Amniotic stem cell (primary cell): Measurements from ENCODE around the gene MAGEC3.
"Not testable (repeated sequence)": the region's sequence is repeated elsewhere in the genome, so short reads cannot be mapped to it uniquely, and the experiment has no call there.

Experiments used
- DNase-seq: peaks from one replicate; lab custom pipeline; 2025; lab: John Stamatoyannopoulos, UW

The MAGEC3 gene

GRCh38 chrX:141838016-141838415, at the start of gene MAGEC3:
Gene MAGEC3, plus strand, starts transcription at chrX:141838316. Its CDS starts 0 bp downstream, at chrX:141838316.
- DNase-seq = no peak

- DNase-seq = no peak
These were observed 46.3 kb upstream of the MAGEC3 start for GRCh38 chrX:141791856-141792255.

- no peak for DNase-seq
These were observed 26.7 kb upstream of the MAGEC3 start for GRCh38 chrX:141811438-141811837.

GRCh38 chrX:141814213-141814857, 23.8 kb upstream of the MAGEC3 start:
- no peak for DNase-seq

- DNase-seq = no peak
These were observed 22.2 kb upstream of the MAGEC3 start for GRCh38 chrX:141815904-141816303.

- no peak for DNase-seq
These were observed 5.9 kb upstream of the MAGEC3 start for GRCh38 chrX:141832247-141832646.

GRCh38 chrX:141839856-141840255, 1.7 kb downstream of the MAGEC3 start:
- DNase-seq = no peak

- no peak for DNase-seq
These were observed 19.4 kb downstream of the MAGEC3 start for GRCh38 chrX:141857479-141857878.

GRCh38 chrX:141879616-141880015, 41.5 kb downstream of the MAGEC3 start:
- no peak for DNase-seq

- not testable (repeated sequence) for DNase-seq
These were observed 50.7 kb downstream of the MAGEC3 start for GRCh38 chrX:141888811-141889210.

GRCh38 chrX:141894733-141895132, 56.6 kb downstream of the MAGEC3 start:
- no peak for DNase-seq

- no peak for DNase-seq
These were observed 59.6 kb downstream of the MAGEC3 start for GRCh38 chrX:141897690-141898089.

- no peak for DNase-seq
These were observed 64.2 kb downstream of the MAGEC3 start for GRCh38 chrX:141902366-141902765.

- DNase-seq = no peak
These were observed 65.5 kb downstream of the MAGEC3 start, which contains the start of gene MAGEC1 for GRCh38 chrX:141903400-141904155. Gene MAGEC1, plus strand, starts transcription at chrX:141903894. Its CDS starts 1,179 bp downstream, at chrX:141905073.

GRCh38 chrX:141904262-141904661, 66.1 kb downstream of the MAGEC3 start:
- DNase-seq = no peak

GRCh38 chrX:141917801-141918200, 79.7 kb downstream of the MAGEC3 start:
- DNase-seq = no peak

GRCh38 chrX:141924293-141924692, 86.2 kb downstream of the MAGEC3 start:
- DNase-seq = no peak

- DNase-seq = no peak
These were observed 90.3 kb downstream of the MAGEC3 start for GRCh38 chrX:141928432-141928831.

GRCh38 chrX:141934059-141934641, 96.0 kb downstream of the MAGEC3 start:
- DNase-seq = no peak

GRCh38 chrX:141935645-141936044, 97.5 kb downstream of the MAGEC3 start:
- no peak for DNase-seq

GRCh38 chrX:141936080-141936479, 98.0 kb downstream of the MAGEC3 start:
- DNase-seq = no peak

- no peak for DNase-seq
These were observed 103.1 kb downstream of the MAGEC3 start for GRCh38 chrX:141941234-141941633.

GRCh38 chrX:141945426-141945825, 107.3 kb downstream of the MAGEC3 start:
- DNase-seq = no peak
